PFSK-1 (cell line): ENCODE results near the gene SORT1.

Experiments
- FOXP2 ChIP-seq: optimal IDR thresholded peaks from 2 replicates; pipeline ENCODE3; 2011; ENCODE audit warnings: borderline replicate concordance, control low read depth, inconsistent platforms; ENCODE audit not compliant: insufficient read depth; ENCODE audit errors: extremely low read length, extremely low read depth
- POLR2AphosphoS5 ChIP-seq: IDR thresholded peaks from 2 replicates; pipeline ENCODE4 v1.6.1; 2012; ENCODE audit warnings: low read depth, mild to moderate bottlenecking, control low read depth, low read length, moderate library complexity
- SIN3A ChIP-seq: IDR thresholded peaks from 2 replicates; pipeline ENCODE4 v1.6.1; 2012; ENCODE audit warnings: mild to moderate bottlenecking, low read length, moderate library complexity, borderline replicate concordance; ENCODE audit not compliant: insufficient read depth
- TAF1 ChIP-seq: IDR thresholded peaks from 2 replicates; pipeline ENCODE4 v1.6.1; 2012; ENCODE audit warnings: low read length, control low read depth, borderline replicate concordance; ENCODE audit not compliant: insufficient read depth
- TF ChIP-seq, protein P1 (sequence below), 2 experiments: IDR thresholded peaks; 2 replicates each; pipeline versions ENCODE4 v1.6.1 to v1.8.0; 2011 to 2012; ENCODE audit warnings: low read depth in 2 of 2, low read length in 2 of 2, control low read depth in 1 of 2, inconsistent platforms in 1 of 2, mild to moderate bottlenecking in 1 of 2, moderate library complexity in 1 of 2; ENCODE audit not compliant: insufficient read depth in 1 of 2

Gene SORT1

DNA sequence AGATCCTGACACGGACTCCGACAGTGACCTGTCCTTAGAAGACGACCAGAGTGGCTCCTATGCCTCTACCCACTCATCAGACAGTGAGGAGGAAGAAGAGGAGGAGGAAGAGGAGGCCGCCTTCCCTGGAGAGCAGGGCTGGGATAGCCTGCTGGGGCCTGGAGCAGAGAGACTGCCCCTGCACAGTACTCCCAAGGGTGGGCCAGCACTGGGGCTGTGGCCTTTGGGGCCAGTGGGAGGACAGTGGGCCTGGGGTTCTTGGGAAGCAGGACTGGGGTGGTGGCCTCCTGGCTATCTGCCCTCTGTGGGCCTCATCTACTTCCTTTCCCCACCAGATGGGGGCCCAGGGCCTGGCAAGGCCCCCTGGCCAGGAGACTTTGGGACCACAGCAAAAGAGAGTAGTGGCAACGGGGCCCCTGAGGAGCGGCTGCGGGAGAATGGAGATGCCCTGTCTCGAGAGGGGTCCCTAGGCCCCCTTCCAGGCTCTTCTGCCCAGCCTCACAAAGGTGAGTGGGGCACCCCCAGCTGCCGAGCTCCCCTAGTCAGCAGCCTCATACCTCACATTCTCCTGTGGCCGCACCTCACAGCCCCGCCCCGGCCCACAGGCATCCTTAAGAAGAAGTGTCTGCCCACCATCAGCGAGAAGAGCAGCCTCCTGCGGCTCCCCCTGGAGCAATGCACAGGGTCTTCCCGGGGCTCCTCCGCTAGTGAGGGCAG, 124.7 kb downstream of the SORT1 start:
- TF ChIP-seq, protein P1, sequence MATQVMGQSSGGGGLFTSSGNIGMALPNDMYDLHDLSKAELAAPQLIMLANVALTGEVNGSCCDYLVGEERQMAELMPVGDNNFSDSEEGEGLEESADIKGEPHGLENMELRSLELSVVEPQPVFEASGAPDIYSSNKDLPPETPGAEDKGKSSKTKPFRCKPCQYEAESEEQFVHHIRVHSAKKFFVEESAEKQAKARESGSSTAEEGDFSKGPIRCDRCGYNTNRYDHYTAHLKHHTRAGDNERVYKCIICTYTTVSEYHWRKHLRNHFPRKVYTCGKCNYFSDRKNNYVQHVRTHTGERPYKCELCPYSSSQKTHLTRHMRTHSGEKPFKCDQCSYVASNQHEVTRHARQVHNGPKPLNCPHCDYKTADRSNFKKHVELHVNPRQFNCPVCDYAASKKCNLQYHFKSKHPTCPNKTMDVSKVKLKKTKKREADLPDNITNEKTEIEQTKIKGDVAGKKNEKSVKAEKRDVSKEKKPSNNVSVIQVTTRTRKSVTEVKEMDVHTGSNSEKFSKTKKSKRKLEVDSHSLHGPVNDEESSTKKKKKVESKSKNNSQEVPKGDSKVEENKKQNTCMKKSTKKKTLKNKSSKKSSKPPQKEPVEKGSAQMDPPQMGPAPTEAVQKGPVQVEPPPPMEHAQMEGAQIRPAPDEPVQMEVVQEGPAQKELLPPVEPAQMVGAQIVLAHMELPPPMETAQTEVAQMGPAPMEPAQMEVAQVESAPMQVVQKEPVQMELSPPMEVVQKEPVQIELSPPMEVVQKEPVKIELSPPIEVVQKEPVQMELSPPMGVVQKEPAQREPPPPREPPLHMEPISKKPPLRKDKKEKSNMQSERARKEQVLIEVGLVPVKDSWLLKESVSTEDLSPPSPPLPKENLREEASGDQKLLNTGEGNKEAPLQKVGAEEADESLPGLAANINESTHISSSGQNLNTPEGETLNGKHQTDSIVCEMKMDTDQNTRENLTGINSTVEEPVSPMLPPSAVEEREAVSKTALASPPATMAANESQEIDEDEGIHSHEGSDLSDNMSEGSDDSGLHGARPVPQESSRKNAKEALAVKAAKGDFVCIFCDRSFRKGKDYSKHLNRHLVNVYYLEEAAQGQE (IDR thresholded peaks at IDR 0.05; ENCODE audit: insufficient read depth in 1 of 2, low read depth in 2 of 2, low read length in 2 of 2), result no peak
- TF ChIP-seq POLR2AphosphoS5, result no peak

DNA sequence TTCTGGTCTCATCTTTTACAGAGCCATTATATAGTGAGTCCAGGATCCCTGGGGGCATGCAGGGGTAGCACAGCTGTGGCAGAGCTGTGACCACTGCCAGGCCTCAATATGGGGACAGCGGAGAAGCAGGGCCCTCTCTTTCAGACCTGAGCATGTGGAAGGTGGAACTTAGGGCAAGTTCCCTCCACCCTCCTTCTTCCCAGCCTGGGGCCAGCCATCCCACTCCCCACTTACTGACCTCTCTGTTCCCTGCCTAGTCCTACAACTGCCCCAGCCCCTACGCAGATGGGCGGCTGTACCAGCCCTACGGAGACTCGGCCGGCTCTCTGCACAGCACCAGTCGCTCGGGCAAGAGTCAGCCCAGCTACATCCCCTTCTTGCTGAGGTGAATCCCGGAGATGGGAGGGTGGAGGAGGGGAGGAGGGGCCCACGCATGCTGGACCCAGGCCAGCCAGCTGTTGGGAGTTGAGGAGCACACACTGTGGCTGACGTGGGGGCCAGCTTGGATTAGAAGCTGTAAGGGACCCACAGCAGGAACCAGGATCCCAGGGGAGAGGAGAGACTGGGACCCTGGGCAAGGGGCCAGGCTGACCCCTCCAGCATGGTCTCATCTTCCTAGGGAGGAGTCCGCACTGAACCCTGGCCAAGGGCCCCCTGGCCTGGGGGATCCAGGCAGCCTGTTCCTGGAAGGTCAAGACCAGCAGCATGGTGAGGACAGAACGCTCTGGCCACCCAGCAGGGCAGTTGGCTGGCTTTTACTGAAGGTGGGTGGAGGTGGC, 125.5 kb downstream of the SORT1 start:
- TF ChIP-seq FOXP2 (no peak), TAF1 (no peak), POLR2AphosphoS5 (no peak), SIN3A (no peak)
- TF ChIP-seq, protein P1 (IDR thresholded peaks at IDR 0.05; ENCODE audit: insufficient read depth in 1 of 2, low read depth in 2 of 2, low read length in 2 of 2), result no peak

DNA sequence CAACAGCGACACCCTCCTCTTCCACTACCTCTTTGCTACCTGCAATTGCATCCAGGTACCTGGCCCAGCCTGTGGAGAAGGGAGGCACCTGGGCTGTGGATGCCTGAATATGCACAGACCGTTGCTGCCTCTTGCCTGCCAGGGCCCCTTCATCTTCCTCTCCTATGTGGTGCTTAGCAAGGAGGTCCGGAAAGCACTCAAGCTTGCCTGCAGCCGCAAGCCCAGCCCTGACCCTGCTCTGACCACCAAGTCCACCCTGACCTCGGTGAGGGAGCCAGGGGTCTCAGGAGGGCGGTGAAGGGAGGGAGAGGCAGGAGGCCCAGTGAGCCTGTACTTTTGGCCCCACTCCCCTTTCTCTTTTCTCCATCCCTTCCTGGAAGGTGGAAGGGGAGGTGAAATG, 126.3 kb downstream of the SORT1 start:
- no peak for TF ChIP-seq SIN3A
- no peak for TF ChIP-seq TAF1
- no peak for TF ChIP-seq FOXP2
- TF ChIP-seq, protein P1 (IDR thresholded peaks at IDR 0.05; ENCODE audit: insufficient read depth in 1 of 2, low read depth in 2 of 2, low read length in 2 of 2), result no peak
- TF ChIP-seq POLR2AphosphoS5, result no peak

DNA sequence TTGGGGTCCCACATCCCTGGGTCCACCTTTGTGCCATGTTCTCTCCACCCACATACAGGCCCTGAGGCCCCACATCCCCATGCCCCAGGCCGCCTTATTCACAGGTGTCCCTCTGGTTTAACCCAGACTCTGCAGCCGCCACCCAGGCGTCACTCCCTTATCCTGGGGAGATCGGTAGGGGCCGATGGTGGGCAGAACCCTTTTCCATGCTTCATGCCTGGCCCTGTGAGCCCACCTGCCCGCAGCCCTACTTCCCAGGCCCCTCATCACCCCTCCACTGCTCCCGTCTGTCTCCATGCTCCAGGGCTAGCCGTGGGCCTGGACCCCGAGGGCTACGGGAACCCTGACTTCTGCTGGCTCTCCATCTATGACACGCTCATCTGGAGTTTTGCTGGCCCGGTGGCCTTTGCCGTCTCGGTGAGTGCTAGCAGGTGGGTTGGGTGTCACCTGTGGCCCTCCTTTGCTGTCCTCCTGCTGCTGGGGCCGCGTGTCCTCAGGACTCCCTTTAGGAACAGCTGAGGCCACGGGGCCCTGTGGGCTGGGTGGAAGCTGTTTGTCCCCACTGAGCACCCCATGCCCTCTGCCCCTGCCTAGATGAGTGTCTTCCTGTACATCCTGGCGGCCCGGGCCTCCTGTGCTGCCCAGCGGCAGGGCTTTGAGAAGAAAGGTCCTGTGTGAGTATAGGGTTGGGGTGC, 126.9 kb downstream of the SORT1 start:
- TF ChIP-seq TAF1 (no peak), FOXP2 (no peak), POLR2AphosphoS5 (no peak), SIN3A (no peak)
- TF ChIP-seq, protein P1 (IDR thresholded peaks at IDR 0.05; ENCODE audit: insufficient read depth in 1 of 2, low read depth in 2 of 2, low read length in 2 of 2), result no peak
